HG02763 (cell line): ENCODE measurements around the gene NOXA1.
"Not testable (repeated sequence)": the region's sequence is repeated elsewhere in the genome, so short reads cannot be mapped to it uniquely, and the experiment has no call there.

Source experiments
- ATAC-seq: cut with Tn5 transposase; IDR thresholded peaks from one replicate; pipeline ENCODE4 v1.9.1; 2021; ENCODE audit warnings: mild to moderate bottlenecking, moderate library complexity; ENCODE audit not compliant: unreplicated experiment

The NOXA1 gene

DNA sequence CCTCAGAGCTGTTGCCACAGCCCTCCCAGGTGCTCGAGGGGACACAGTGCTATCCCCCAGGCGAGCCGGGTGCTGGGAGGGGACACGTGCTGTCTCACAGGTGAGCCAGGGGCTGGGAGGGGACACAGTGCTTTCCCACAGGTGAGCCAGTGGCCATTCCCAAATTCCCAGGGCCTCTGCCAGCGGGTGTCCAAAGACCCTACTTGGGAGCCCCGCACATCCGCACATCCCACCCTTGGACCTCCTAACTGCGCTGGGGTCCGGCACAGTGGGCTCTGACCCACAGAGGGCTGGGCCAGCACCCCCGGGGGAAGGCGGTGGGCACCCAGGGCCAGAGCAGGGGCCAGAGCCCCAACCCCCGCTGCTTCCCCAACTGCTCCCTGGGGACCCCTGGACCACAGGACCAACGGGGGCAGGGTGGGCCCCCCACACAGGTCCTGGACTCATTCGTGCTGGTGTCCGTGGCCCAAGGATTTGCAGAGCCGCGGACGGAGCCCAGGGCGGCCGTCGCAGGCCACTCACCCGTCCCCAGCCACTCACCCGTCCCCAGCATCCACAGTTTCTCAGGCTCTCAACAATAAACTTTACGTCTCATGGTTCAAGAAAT lies 18.1 kb upstream of the NOXA1 start:
- no peak for ATAC-seq

DNA sequence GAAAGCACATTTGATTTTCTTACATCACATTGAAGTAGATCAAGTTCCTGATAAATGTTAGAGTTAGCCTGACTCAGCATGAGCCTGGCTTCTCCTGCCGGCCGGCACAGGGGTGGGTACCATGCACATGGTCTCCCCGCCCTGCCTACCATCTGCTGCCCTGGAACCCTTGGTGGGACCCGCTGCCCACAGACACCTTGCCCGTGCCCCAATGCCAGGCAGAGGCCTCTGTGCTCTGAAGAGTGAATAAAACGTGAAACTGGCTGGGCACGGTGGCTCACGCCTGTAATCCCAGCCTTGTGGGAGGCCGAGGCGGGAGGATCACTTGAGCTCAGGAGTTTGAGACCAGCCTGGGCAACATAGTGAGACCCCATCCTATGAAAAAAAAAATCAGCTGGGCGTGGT lies 17.5 kb upstream of the NOXA1 start:
- no peak for ATAC-seq

- no peak for ATAC-seq
These were observed 17.0 kb upstream of the NOXA1 start for GRCh38 chr9:137406085-137406760.

DNA sequence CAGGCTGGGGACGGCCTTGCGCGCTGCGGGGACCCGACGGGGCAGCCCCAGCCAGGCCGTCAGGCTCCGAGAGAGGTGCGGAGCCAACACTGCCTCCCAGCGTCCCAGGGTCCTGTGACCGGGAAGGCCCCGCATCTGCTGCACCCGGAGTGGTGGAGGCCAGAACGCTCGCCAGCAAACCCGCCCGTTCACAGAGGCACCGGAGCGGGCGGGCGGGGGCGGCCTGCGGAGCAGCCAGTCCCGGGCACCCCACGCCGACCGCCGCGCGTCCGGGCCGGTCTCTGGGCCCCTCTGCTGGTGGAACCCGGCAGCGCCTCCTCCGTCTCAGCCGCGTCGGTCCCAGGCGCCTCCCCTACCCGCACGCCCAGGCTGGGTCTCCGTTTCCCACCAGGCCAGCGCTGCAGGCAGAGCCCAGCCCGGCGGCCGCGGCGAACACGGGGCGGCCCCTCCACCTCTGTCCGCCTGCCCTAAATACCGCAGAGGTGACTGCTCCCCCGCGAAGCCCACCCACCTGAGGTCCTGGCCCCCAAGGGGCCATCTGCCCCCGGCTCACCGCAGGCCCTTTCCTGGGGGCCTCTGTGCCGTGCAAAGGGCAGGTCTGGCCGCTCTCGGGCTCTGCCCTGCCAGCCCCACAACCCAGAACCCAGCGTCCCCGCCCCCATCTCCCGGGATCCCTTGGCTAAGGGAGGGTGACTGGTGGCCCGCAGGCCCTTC lies 16.2 kb upstream of the NOXA1 start:
- ATAC-seq = no peak

GRCh38 chr9:137407590-137408300 lies 15.4 kb upstream of the NOXA1 start:
- ATAC-seq = no peak

DNA sequence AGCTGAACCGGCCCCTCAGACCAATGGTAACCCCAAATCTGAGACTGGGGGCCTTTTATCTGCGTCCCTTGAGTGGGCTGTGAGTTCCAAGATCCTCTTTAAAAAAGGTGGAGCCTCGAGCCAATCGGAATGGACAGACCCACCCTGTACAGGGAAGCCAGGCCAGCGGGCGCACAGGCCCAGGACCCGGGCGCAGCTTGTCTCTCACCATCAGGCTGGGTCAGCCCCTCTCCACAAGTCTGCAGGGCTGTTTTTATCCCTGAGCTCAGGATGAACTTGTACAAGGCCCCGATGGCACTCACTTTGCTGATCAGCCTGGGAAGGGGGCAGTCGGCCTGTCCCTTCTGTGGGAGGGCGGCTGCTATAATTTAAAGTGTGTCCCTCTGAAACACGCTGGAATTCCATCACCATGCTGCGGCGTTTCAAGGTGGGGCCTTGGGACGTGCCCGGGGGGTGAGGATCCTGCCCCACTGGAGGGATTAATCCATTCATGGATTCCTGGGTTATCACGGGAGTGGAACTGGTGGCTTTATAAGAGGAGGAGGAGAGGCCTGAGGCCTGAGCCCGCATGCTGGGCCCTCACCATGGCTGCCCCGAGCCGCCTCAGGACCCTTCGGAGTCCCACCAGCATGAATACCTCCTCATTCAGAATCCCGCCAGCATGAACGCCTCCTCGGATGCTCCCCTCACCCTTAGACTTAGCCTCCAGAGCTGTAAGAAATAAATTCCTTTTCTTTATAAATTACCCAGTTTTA lies 14.4 kb upstream of the NOXA1 start:
- no peak for ATAC-seq

- ATAC-seq = no peak
These were observed 13.7 kb upstream of the NOXA1 start for GRCh38 chr9:137409515-137409914.

- not testable (repeated sequence) for ATAC-seq
These were observed 12.8 kb upstream of the NOXA1 start for GRCh38 chr9:137410236-137410890.

- no peak for ATAC-seq
These were observed 12.3 kb upstream of the NOXA1 start for GRCh38 chr9:137410891-137411249.

DNA sequence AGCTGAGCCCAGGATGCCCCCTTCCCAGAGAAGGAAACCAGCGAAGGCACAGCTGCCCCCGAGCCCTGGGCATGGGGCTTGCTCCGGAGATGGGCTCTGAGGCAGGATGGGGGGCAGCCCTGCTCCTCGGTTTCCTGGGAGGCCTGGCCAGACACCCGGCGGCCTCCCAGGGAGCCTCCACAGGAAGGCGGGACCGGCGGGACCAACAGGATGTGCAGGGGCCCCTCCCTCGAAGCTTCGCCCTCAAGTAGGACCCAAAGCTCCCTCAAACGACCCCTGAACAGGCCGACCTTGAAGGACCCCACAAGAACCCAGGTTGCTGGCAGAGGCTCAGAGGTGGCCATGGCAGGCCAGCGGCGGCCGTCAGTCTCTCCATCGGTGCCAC lies 11.9 kb upstream of the NOXA1 start:
- ATAC-seq = no peak

DNA sequence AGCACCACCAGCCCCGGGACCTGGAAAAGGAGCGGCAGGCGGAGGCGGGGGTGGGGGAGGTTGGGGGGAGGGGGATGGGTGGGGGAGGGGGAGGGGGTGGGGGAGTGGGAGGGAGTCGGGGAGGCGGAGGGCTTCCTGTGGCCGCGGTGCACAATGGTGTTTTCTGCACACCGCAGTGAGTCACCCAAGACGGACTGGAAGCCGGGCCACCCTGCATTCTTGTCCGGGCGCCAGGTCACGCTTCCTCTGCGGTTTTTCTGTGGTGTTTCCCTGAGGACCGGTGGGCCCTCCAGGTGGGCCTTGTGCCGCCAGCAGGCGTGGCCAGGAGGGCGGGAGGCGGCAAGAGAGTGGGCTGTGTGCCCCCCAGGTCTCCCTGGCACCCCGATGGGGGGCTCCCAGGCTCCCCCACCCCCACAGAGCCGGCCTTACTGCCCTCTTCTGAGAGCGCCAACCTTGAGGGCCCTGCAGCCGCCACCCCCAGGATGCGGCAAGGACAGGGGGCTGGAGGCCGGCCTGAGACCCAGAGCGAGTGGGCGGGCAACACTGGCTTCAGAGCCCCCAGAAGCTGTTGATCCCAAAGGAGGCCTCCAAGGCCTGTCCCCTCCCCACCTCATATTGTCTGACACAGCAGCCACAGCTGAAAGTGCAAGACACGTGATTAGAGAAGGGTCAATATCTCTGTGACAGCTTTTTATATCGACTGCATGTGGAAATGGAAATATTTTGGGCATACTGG lies 11.4 kb upstream of the NOXA1 start:
- no peak for ATAC-seq

DNA sequence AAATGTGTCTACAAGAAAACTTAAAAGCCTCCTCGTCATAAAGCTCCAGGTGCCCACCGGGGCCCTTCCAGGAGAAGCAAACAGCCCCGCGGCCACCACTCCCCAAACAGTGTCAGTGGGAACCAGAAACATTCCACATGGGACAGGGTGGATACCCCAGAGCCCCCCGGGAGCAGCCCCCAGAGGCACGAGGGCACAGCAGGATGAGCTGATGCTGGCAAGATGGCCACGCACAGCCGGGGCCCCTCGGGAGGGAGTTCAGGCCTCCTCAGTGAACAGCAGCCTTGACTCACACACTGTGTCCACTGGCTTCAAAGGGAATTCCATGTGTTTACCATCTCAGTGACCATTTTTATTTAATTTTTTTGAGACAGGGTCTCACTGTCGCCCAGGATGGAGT lies 10.8 kb upstream of the NOXA1 start:
- ATAC-seq = no peak

GRCh38 chr9:137415451-137415850 lies 7.7 kb upstream of the NOXA1 start:
- no peak for ATAC-seq

DNA sequence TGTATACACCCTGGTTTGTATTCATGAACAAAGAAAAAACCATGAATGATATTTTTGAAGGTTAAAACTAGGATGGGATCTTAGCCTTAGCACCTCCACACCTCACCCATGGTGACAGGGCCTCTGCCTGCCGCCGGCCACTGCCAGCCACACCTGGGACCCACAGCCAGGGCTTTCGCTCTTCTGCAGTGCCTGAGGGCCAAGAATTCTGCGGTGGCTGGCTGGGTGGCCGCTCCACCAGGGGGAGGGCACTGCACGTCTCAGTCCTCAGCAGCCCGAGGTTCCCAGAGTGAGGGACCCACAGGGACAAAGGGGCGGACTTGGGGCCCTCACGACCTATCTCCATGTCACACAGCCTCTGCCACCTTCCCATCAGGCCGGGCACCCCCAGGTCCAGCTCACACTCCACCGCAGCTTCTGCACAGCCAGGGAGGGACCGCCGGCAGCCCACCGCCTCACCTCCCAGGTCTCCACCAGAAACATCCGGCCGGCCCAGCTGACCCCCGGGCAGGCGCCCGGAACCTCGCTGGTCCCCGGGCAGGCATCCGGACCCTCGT lies 7.1 kb upstream of the NOXA1 start:
- no peak for ATAC-seq

- no peak for ATAC-seq
These were observed 6.5 kb upstream of the NOXA1 start for GRCh38 chr9:137416563-137417151.

GRCh38 chr9:137417161-137418021 lies 5.8 kb upstream of the NOXA1 start:
- ATAC-seq = no peak

DNA sequence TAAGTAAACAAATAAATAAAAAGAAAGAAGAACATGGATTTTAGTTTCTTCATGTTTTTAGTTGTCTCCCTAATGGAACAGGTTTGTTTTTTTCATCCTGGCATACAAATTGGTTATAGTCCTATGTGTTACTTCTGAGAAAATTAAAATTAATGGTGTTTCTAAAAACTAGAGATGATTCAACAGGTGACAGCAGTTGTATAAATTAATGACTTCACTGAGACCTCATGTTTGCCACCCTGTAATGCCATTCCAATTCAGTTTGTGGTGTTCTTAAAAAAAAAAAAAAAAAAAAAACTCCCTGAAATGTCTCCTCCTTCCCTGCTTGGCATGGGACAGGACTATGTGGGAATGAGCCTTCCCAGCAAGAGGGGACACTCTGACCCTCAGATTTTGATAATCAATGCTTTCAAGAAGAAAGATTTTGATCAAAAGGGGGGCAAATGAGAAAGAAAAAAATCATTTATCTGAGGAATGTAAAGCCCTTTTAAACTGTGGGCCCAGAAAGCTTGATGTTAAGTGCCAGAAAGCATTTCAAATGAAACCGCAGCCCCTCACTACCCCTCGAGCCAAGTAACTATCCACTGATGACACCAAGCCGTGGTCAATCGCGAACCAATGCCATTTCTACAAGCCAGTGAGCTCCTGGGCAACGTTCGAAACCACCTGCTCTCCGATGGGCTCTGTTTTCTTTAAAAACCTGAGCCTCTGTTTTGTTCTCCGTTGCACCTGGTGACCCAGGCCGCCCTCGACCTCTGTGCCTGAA lies 1.2 kb upstream of the NOXA1 start:
- no peak for ATAC-seq
